H1 (cell line): ENCODE results near the gene CRIP1. TPM values are rescaled to one million over a fixed set of nuclear protein-coding genes. Genes with fewer than 3 reads are reported as not detected.

Experiments used
- ATF3 ChIP-seq: IDR thresholded peaks from 2 replicates; pipeline ENCODE4 v1.6.1; 2011; ENCODE audit warnings: low read depth, mild to moderate bottlenecking, low read length; ENCODE audit not compliant: insufficient read depth
- polyA plus RNA-seq, 7 experiments: library from polyadenylated mRNA; depleted of rRNA in 3 of 7; stranded (reverse) in 5 of 7; unstranded in 2 of 7; fragments of >200 nt in 5 of 7; fragments of 200-250 nt in 2 of 7; gene quantifications; 1 replicate in 5 of 7; 2 replicates in 1 of 7; 4 replicates in 1 of 7; pipeline versions ENCODE4 v1.2.1 to v1.2.3, GENCODE V29; 2011 to 2013; ENCODE audit warnings: missing spikeins in 2 of 7, mixed read lengths in 2 of 7
- total RNA-seq: library from RNA; stranded (reverse); fragmentation: NEBNext Ultra II Directional; extraction: Animal tissue kit (Norgen Biotek cat#: 25700); gene quantifications from 2 replicates; pipeline ENCODE4 v1.2.1, GENCODE V29; 2021

Gene CRIP1
- total and polyA plus RNA-seq, 2 of the 8 experiments (the other 6 are each of a cell fraction or from before 2014, with no cell fraction given): 1.2 to 2.2 TPM

GRCh38 chr14:105473677-105474482, 12.8 kb upstream of the CRIP1 start (continued):
- no peak for TF ChIP-seq ATF3
